Measurements from ENCODE around the gene PRSS33.

- no peak for TF ChIP-seq CTCF (IDR thresholded peaks at IDR 0.05)
- no peak for TF ChIP-seq RXRA (IDR thresholded peaks at IDR 0.05; ENCODE audit: borderline replicate concordance, low read depth)
- TF ChIP-seq EP300 (IDR thresholded peaks at IDR 0.05; ENCODE audit: borderline replicate concordance in 1 of 2, low read depth in 1 of 2, low read length in 1 of 2): no peak
Observed at GRCh38 chr16:2765462-2766404, 21.6 kb downstream of the PRSS33 start.

Measured in SK-N-SH (cell line).